K562 (cell line): Measurements from ENCODE around the gene SYF2. TPM values are rescaled to one million over a fixed set of nuclear protein-coding genes. Genes with fewer than 3 reads are reported as not detected.

Experiments used
- FOXJ3 ChIP-seq: sonication (generic); formaldehyde crosslinking; IDR thresholded peaks from 2 replicates; pipeline ENCODE4 v1.4.0; 2020; ENCODE audit warnings: mild to moderate bottlenecking, missing genetic modification reagents
- KLF13 ChIP-seq: fragments of 450-650 bp; IDR thresholded peaks from 2 replicates; pipeline ENCODE4 v1.6.1; 2016; ENCODE audit warnings: missing genetic modification characterization, low read depth, mild to moderate bottlenecking, missing compliant biosample characterization, moderate library complexity, borderline replicate concordance
- NR1H2 ChIP-seq: sonication (generic); formaldehyde crosslinking; IDR thresholded peaks from 2 replicates; pipeline ENCODE4 v1.4.0; 2020; ENCODE audit warnings: mild to moderate bottlenecking, missing genetic modification reagents
- RB1 ChIP-seq: fragments of 450-650 bp; IDR thresholded peaks from 2 replicates; pipeline ENCODE4 v1.6.1; 2017; ENCODE audit warnings: low read depth, mild to moderate bottlenecking
- SREBF2 ChIP-seq: sonication (generic); formaldehyde crosslinking; IDR thresholded peaks from 2 replicates; pipeline ENCODE4 v1.4.0; 2020; ENCODE audit warnings: mild to moderate bottlenecking, missing genetic modification reagents
- SRSF1 ChIP-seq: fragments of 200-400 bp; formaldehyde crosslinking; IDR thresholded peaks from 2 replicates; pipeline ENCODE4 v1.6.1; 2017; ENCODE audit warnings: mild to moderate bottlenecking, low read depth, low read length, moderate library complexity
- ZNF121 ChIP-seq: sonication (generic); formaldehyde crosslinking; conservative IDR thresholded peaks from 2 replicates; pipeline ENCODE4 v1.8.0; 2022; ENCODE audit warnings: missing genetic modification reagents
- ZNF436 ChIP-seq: fragments of 250-450, 450-650 bp; sonication (Bioruptor Pico); formaldehyde crosslinking; IDR thresholded peaks from 2 replicates; pipeline ENCODE4 v1.7.0; 2020; ENCODE audit warnings: mild to moderate bottlenecking
- ZNF589 ChIP-seq: fragments of 200-800 bp; sonication (Bioruptor generic); IDR thresholded peaks from 2 replicates; pipeline ENCODE4 v1.6.1; 2016; ENCODE audit warnings: low read depth, missing genetic modification characterization, missing compliant biosample characterization
- ZNF75A ChIP-seq: fragments of 450-650 bp; formaldehyde crosslinking; IDR thresholded peaks from 2 replicates; pipeline ENCODE4 v1.4.0; 2020; ENCODE audit warnings: mild to moderate bottlenecking
- polyA plus RNA-seq, 8 experiments: library from polyadenylated mRNA; depleted of rRNA in 4 of 8; stranded (reverse) in 5 of 8; unstranded in 3 of 8; fragments of >200 nt; fragmentation: Nextera tagmentation in 2 of 8; fragmentation: Illumina TruSeq in 1 of 8; extraction: Ambion mirVana in 2 of 8; extraction: Trizol in 1 of 8; gene quantifications; 2 replicates each; pipeline versions ENCODE4 v1.2.1 to v1.2.3, GENCODE V29; 2011 to 2014; ENCODE audit warnings: inconsistent platforms in 1 of 8, missing spikeins in 1 of 8
- total RNA-seq, 7 experiments: library from RNA; depleted of rRNA in 6 of 7; stranded (reverse); fragments of >200 nt in 6 of 7; fragmentation: Illumina TruSeq in 2 of 7; extraction: Trizol in 2 of 7; gene quantifications; 2 replicates each; pipeline versions ENCODE4 v1.2.1 to v1.2.3, GENCODE V29; 2011 to 2021; ENCODE audit warnings: low replicate concordance in 1 of 7
- TF ChIP-seq, protein P1 (sequence below), 2 experiments: fragments of 450-650 bp in 1 of 2; sonication (generic) in 1 of 2; formaldehyde crosslinking in 1 of 2; IDR thresholded peaks in 1 of 2; conservative IDR thresholded peaks in 1 of 2; 2 replicates each; pipeline versions ENCODE4 v1.6.1 to v1.8.1; 2016 to 2023; ENCODE audit warnings: mild to moderate bottlenecking in 2 of 2, moderate library complexity in 2 of 2, inconsistent platforms in 1 of 2, missing genetic modification reagents in 1 of 2

The SYF2 gene
- total and polyA plus RNA-seq, 9 of the 15 experiments (the other 6 are each of a cell fraction or from before 2014, with no cell fraction given): 20.9 to 69.0 (median 43.2) TPM

- TF ChIP-seq, protein P1, sequence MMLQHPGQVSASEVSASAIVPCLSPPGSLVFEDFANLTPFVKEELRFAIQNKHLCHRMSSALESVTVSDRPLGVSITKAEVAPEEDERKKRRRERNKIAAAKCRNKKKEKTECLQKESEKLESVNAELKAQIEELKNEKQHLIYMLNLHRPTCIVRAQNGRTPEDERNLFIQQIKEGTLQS (IDR thresholded peaks at IDR 0.05): peak; percentile 36; the same call in 1 of the 2 replicates
- TF ChIP-seq, protein P1 (CRISPR knock-in tag; conservative IDR thresholded peaks at IDR 0.05): no peak
- no peak for TF ChIP-seq ZNF436 (CRISPR knock-in tag)
- no peak for TF ChIP-seq FOXJ3
- TF ChIP-seq ZNF75A: no peak
- no peak for TF ChIP-seq KLF13 (tag)
- no peak for TF ChIP-seq ZNF121
- no peak for TF ChIP-seq SRSF1
- TF ChIP-seq RB1: no peak
- no peak for TF ChIP-seq ZNF589 (CRISPR knock-in tag)
- TF ChIP-seq SREBF2 (CRISPR knock-in tag): no peak
- no peak for TF ChIP-seq NR1H2 (CRISPR knock-in tag)
These were observed 12.5 kb downstream of the SYF2 start (continued) for GRCh38 chr1:25219661-25220251.
